ENCODE data around the gene MME. TPM values are rescaled to one million over a fixed set of nuclear protein-coding genes. Genes with fewer than 3 reads are reported as not detected.
A peak's percentile ranks its signal among the peaks of the same experiment; 100 is the strongest.

Gene MME
- total RNA-seq = not detected

DNA sequence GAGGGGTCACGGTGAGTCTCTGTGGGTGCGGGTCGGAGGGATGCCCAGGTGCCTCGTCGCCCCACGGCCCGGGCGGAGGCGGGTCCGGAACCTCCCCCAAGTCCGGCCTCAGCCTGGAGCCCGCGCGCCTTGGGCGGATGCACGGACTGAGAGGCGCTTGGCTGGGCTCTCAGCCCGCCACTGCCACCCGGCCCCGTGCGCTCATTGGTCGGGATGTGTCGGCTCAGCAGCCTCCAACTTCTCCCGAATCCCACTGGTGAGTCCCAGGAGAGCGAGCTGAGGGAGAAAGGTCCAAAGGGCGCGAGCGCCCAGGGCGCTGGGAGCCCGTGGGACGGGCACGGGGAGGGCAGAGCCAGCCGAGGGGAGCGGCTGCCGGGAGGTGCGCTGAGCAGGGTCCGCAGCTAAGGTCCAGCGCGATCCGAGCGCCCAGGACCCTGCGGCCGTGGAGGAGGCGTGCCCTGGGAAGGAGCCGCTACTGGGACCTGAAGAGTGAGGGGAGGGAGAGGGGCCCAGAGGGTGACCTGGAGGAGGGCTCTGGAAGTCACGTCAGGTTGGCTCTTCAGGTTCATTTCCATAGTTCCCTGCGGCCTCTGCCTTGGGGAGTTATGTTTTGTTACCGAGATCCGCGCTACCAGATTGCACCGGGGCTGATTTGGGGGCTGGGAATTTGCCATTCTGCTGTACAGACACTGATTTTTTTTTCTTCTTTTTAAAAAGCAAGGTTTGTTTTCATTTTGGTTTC, at the start of gene MME:
MME (plus strand) TSS at position 574 of the 742 bp plus-strand sequence. CDS start 3,849 bp downstream, outside the sequence.
- intact Hi-C loops (cut with micrococcal nuclease) = no loop called here
- Mint-ChIP-seq H3K4me1 (ENCODE audit: low read depth) (peaks cover 11% of the 10 kb centered on the region), H3K27ac (no peak within 1 kb of the TSS), H3K4me3 (peak within 1 kb of the TSS; percentile 54), H3K27me3 (peaks cover 40% of the 10 kb centered on the region), H3K9me3 (peaks cover 5% of the 10 kb centered on the region), H3K36me3 (ENCODE audit: low read depth) (no peaks in the 10 kb centered on the region)
- DNase-seq (no peak), ATAC-seq (peak; percentile 20)
- TF ChIP-seq, protein P1, sequence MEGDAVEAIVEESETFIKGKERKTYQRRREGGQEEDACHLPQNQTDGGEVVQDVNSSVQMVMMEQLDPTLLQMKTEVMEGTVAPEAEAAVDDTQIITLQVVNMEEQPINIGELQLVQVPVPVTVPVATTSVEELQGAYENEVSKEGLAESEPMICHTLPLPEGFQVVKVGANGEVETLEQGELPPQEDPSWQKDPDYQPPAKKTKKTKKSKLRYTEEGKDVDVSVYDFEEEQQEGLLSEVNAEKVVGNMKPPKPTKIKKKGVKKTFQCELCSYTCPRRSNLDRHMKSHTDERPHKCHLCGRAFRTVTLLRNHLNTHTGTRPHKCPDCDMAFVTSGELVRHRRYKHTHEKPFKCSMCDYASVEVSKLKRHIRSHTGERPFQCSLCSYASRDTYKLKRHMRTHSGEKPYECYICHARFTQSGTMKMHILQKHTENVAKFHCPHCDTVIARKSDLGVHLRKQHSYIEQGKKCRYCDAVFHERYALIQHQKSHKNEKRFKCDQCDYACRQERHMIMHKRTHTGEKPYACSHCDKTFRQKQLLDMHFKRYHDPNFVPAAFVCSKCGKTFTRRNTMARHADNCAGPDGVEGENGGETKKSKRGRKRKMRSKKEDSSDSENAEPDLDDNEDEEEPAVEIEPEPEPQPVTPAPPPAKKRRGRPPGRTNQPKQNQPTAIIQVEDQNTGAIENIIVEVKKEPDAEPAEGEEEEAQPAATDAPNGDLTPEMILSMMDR (IDR thresholded peaks at IDR 0.05) = no peak
- ChIA-PET POLR2A (no interaction called here), CTCF (interaction anchor here (2.2 kb wide), 1 partner anchor 14 kb away, joined by 6 read pairs; no protein-coding TSS in a partner anchor)

GRCh38 chr3:155031186-155031585, 48.9 kb upstream of the MME start:
- Mint-ChIP-seq H3K4me3 (no peak overlapping the region), H3K4me1 (ENCODE audit: low read depth) (no peaks in the 10 kb centered on the region), H3K9me3 (peaks cover 6% of the 10 kb centered on the region), H3K27me3 (no peaks in the 10 kb centered on the region), H3K27ac (no peak overlapping the region), H3K36me3 (ENCODE audit: low read depth) (no peaks in the 10 kb centered on the region)
- CTCF ChIA-PET = no interaction called here
- TF ChIP-seq, protein P1 (IDR thresholded peaks at IDR 0.05) = no peak
- ATAC-seq = no peak
- intact Hi-C loops (cut with micrococcal nuclease) = no loop called here
- no peak for DNase-seq
- POLR2A ChIA-PET = no interaction called here

- TF ChIP-seq, protein P1 (IDR thresholded peaks at IDR 0.05) = no peak
- DNase-seq (no peak), ATAC-seq (no peak)
- ChIA-PET CTCF (no interaction called here), POLR2A (no interaction called here)
- Mint-ChIP-seq H3K4me1 (ENCODE audit: low read depth) (no peaks in the 10 kb centered on the region), H3K9me3 (peaks cover 5% of the 10 kb centered on the region), H3K27ac (no peak overlapping the region), H3K27me3 (no peaks in the 10 kb centered on the region), H3K4me3 (no peak overlapping the region), H3K36me3 (ENCODE audit: low read depth) (no peaks in the 10 kb centered on the region)
- intact Hi-C loops (cut with micrococcal nuclease) = no loop called here
Measured at GRCh38 chr3:155032918-155033317, 47.2 kb upstream of the MME start.

DNA sequence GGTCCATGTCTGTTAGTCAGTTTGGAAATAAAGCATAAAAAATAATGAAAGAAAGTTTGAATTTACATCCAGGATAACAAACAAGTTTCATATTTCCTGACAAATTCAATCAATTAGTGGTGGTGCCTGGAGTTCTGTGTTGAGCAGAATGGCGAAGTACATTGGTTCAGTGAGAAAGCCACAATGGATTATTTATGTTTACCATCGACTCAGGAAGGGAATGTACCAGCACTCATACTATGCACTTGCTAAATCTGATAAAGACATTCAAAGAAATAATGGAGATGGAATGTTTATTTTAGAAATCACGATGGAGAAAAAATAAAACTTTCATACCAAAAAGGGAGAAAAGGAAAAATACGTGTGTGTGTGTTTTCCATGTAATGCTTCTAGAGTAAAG, 45.3 kb upstream of the MME start:
- Mint-ChIP-seq H3K4me3 (no peak overlapping the region), H3K9me3 (peaks cover 1% of the 10 kb centered on the region), H3K4me1 (ENCODE audit: low read depth) (no peaks in the 10 kb centered on the region), H3K27me3 (no peaks in the 10 kb centered on the region), H3K36me3 (ENCODE audit: low read depth) (no peaks in the 10 kb centered on the region), H3K27ac (no peak overlapping the region)
- ChIA-PET CTCF (no interaction called here), POLR2A (no interaction called here)
- DNase-seq (no peak), ATAC-seq (no peak)
- intact Hi-C loops (cut with micrococcal nuclease) = no loop called here
- TF ChIP-seq, protein P1 (IDR thresholded peaks at IDR 0.05) = no peak

GRCh38 chr3:155035553-155035952, 44.6 kb upstream of the MME start:
- Mint-ChIP-seq H3K36me3 (ENCODE audit: low read depth) (no peaks in the 10 kb centered on the region), H3K4me1 (ENCODE audit: low read depth) (no peaks in the 10 kb centered on the region), H3K4me3 (no peak overlapping the region), H3K9me3 (peaks cover 1% of the 10 kb centered on the region), H3K27ac (no peak overlapping the region), H3K27me3 (no peaks in the 10 kb centered on the region)
- DNase-seq (no peak), ATAC-seq (no peak)
- CTCF ChIA-PET = no interaction called here
- TF ChIP-seq, protein P1 (IDR thresholded peaks at IDR 0.05) = no peak
- intact Hi-C loops (cut with micrococcal nuclease) = no loop called here
- POLR2A ChIA-PET = no interaction called here

All from activated CD8-positive, alpha-beta T cell treated with anti-CD3 and anti-CD28 coated beads for 36 hours (primary cell).